Activated T-cell treated with anti-CD3 and anti-CD28 coated beads, Interleukin-2, amount 50 U/mL, for 4 hours (primary cell): ENCODE data around the gene IQSEC3. TPM values are rescaled to one million over a fixed set of nuclear protein-coding genes. Genes with fewer than 3 reads are reported as not detected.
"Not testable (repeated sequence)": the region's sequence is repeated elsewhere in the genome, so short reads cannot be mapped to it uniquely, and the experiment has no call there.

Experiments used
- ATAC-seq, 2 donors: fragments of 200-7000 bp; cut with Tn5 transposase; one replicate each; pipeline ENCODE4 v1.10.0; 2021
- DNase-seq: peaks from one replicate; pipeline ENCODE4 v3.0.0-alpha.2; 2020
- H3K27me3 Mint-ChIP-seq: one replicate; pipeline ENCODE4 v1.8.0; 2021; ENCODE audit warnings: low read depth, mixed read lengths
- H3K36me3 Mint-ChIP-seq: one replicate; pipeline ENCODE4 v1.8.0; 2022; ENCODE audit warnings: mixed read lengths; ENCODE audit not compliant: insufficient read depth
- H3K4me1 Mint-ChIP-seq: one replicate; pipeline ENCODE4 v1.8.0; 2021; ENCODE audit warnings: low read depth, mixed read lengths
- H3K4me3 Mint-ChIP-seq: one replicate; pipeline ENCODE4 v1.8.0; 2021; ENCODE audit warnings: mild to moderate bottlenecking, moderate library complexity, mixed read lengths
- H3K9me3 Mint-ChIP-seq: one replicate; pipeline ENCODE4 v1.8.0; 2021; ENCODE audit warnings: mixed read lengths
- total RNA-seq, 3 donors: library from RNA; stranded (reverse); gene quantifications; one replicate each; pipeline ENCODE4 v1.2.1, GENCODE V29; 2021

The IQSEC3 gene
- total RNA-seq, 3 donors from 2014 or later, result 0.46 to 0.82 (median 0.51) TPM

DNA sequence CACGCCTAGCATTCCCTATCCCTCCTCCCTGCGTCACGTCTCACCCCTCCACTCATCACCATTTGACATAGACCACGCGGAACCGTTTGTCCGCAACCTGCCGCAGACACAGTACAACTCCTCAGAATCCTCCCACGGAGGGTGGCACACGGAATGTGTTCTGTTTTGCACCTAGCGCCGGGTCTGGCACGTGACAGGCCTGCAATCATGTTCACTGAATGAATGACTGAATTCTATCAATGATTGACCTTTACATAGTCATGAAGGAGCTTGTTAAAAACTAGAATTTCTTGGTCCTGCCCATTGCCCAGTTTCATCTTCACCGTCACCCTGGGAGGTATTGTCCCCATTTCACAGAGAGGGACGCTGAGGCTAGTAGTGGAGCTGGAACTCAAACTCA is 142.7 kb downstream of the IQSEC3 start:
- Mint-ChIP-seq H3K27me3 (peaks cover 70% of the 10 kb centered on the region), H3K4me1 (peaks cover 1% of the 10 kb centered on the region), H3K36me3 (no peaks in the 10 kb centered on the region), H3K4me3 (no peak overlapping the region), H3K9me3 (no peaks in the 10 kb centered on the region)
- DNase-seq, result no peak
- ATAC-seq, result no peak

DNA sequence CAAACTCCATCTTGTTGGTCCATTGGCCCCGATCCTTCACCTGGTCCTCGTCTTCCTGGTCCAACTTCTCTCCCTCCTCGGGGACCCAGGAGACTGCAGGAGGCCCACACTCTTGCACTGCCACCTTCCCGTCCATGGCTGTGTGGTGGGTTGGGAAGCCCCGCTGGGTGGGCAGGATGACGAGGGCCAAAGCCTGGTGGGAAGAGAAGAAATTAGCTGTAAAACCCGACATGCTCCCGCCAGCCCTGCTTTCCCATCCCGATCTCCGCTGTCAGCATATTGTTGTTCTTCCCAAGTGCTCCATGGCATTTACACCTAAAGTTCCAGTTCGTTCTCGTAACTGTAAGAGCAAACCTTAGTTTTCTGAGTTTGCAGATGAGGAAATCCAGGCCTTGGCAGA is 143.3 kb downstream of the IQSEC3 start:
- no peak overlapping the region for H3K4me3 Mint-ChIP-seq
- H3K36me3 Mint-ChIP-seq, result no peaks in the 10 kb centered on the region
- DNase-seq (no peak), ATAC-seq (no peak)
- H3K27me3 Mint-ChIP-seq, result peaks cover 68% of the 10 kb centered on the region
- no peaks in the 10 kb centered on the region for H3K9me3 Mint-ChIP-seq
- H3K4me1 Mint-ChIP-seq, result peaks cover 1% of the 10 kb centered on the region

DNA sequence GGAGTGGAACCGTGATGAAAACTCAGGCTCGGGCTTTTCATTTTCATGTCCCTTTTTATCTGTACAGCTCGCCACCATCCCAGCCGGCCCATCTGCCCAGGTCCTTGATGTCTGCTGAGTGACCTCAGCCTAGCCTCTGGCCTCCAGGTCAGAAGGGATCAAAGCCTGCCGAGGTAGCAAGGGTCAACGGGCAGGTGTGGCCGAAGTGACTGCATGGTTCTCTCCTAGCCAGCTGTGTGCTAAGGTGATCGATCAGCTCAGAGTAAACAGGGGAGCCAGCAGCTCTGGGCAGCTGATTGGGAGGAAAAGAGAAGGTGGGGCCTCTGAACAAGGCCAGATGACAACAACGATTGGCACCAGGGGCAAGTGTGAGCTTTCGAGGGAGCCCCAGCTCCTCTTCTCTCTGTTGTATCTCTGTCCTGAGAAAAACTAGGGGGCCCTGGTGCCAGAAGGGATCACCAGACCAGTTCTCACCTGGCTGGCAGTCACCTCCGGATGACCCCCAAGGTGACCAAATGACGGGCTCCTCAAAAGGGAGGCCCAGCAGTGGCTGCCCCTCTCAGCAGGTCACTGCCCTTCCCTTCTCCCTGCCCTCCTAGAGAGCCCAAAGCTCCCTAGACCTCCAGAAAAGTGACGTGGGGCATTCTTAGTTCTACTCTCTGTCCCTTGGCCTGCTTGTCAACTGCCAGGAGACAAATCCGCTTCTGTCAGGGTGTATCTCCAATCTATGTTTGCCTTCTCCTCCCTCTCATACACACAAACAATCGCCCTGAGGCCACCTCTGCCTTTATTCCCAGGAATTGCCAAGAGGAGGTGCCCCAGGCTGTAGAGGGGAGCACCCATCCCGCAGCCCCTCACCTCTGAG is 143.9 kb downstream of the IQSEC3 start:
- Mint-ChIP-seq H3K4me1 (peaks cover 1% of the 10 kb centered on the region), H3K27me3 (peaks cover 63% of the 10 kb centered on the region)

DNA sequence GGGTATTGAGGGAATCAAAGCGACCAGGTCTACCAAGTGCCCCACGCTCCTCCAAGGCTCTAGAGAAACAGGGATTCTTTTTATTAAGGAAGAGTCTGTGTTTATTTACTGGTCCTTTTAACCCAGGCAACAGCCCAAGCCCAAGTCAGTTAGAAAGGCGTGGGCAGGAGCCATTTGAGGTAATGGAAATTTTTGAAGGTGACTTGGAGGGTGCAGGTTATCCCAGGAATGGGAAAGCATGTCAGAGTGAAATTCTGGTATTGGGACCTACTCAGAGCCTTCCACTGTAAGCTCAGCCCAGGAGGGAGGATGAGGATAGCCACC is 144.5 kb downstream of the IQSEC3 start:
- Mint-ChIP-seq H3K36me3 (no peaks in the 10 kb centered on the region), H3K4me3 (no peak overlapping the region), H3K4me1 (peaks cover 1% of the 10 kb centered on the region), H3K27me3 (peaks cover 58% of the 10 kb centered on the region), H3K9me3 (no peaks in the 10 kb centered on the region)
- ATAC-seq (no peak), DNase-seq (no peak)

More for the DNA sequence above, 143.9 kb downstream of the IQSEC3 start:
- DNase-seq (no peak), ATAC-seq (no peak)
- H3K36me3 Mint-ChIP-seq, result no peaks in the 10 kb centered on the region
- no peak overlapping the region for H3K4me3 Mint-ChIP-seq
- H3K9me3 Mint-ChIP-seq, result no peaks in the 10 kb centered on the region

DNA sequence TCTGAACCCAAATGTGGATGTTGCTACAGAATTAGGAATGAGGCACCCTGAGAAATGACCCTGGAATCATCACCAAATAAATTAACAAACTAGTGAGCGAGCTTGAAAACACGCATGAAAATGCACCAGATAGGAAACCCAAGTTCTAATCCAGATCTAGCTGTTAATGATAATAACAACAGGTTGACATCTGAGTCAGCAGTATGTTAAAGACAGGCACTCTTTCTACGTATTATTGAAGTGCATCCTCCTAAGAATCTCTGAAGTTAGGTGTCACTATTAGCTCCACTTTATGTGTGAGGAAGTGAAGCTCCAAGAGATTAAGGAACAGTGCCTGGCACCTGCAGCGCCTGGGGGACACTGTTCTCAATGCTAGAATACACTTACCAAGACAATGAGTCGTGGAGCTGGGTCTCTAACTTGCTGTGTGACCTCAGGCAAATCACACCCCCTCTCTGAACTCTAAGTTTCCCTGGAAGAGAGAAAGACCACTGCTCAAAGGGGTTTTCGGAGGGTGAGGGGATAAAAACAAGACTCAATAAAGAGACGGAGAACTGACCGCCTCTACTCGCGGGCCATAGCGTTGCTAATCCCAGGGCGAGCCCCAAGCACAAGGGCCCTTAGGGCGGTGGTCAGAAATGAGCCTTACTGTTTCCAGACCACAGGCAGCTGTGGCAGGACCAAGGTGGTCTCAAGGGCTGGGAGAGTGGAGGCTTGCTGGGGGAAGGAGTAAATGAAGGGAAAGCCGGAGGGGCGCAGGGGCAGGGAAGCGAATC is 145.3 kb downstream of the IQSEC3 start:
- Mint-ChIP-seq H3K4me3 (no peak overlapping the region), H3K36me3 (no peaks in the 10 kb centered on the region), H3K9me3 (no peaks in the 10 kb centered on the region), H3K27me3 (peaks cover 54% of the 10 kb centered on the region), H3K4me1 (peaks cover 1% of the 10 kb centered on the region)
- no peak for ATAC-seq
- DNase-seq, result no peak

DNA sequence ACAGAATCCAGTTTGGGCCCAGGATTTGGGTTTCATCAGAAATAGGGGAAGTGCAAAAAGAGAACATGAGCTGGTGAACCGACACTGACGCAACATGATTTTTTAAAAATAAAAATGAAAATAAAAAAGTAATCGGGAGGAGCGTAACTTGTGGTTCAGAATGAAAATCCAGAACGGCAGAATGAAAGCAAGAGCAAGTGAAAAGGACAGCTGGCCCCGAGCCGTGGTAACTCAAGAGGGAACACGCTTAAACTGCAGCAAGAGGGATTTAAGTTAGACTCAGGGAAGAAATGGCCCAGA is 145.8 kb downstream of the IQSEC3 start:
- H3K4me3 Mint-ChIP-seq, result no peak overlapping the region
- ATAC-seq, result no peak

DNA sequence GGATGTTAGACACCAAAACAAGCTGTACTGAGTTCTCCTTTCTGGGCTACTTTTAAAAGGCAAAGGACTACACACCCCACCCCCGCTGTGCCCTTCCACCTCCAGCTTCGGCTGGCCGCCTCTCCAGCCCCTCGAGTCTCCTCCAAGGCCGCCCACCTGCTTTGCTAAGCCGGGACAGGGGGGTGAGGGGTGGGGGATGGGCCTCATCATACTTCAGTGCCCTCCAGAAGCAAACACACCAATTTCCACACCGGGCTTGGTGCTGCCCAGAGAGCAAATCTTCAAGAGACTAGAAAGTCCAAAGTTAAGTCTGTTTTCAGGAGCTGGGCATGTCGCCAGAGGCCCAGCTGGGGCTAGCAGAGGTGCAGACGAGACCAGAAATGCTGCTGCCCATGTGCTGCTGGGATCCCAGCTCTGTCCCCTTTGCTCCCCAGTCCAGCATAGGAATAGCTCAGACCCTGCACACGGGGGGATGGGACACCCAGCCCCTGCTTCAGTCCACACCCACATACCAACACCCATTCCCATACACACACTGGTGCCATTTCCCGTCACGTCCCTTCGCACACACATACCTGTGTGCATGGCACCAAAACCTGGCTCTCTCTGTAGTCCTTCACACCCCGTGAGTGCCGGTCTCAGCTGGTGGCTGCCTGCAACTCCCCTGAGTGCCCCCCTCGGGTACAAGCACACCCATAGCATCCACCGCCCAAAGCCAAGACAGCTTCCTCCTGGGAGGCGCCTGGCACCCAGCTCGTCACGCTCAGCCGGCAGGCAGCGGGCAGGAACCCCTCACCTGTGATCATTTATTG is 146.4 kb downstream of the IQSEC3 start:
- Mint-ChIP-seq H3K36me3 (no peaks in the 10 kb centered on the region), H3K9me3 (no peaks in the 10 kb centered on the region), H3K27me3 (peaks cover 50% of the 10 kb centered on the region), H3K4me1 (peaks cover 1% of the 10 kb centered on the region), H3K4me3 (no peak overlapping the region)
- ATAC-seq, result no peak
- DNase-seq, result no peak

More for the DNA sequence above, 145.8 kb downstream of the IQSEC3 start:
- no peaks in the 10 kb centered on the region for H3K36me3 Mint-ChIP-seq
- no peaks in the 10 kb centered on the region for H3K9me3 Mint-ChIP-seq
- H3K27me3 Mint-ChIP-seq, result peaks cover 49% of the 10 kb centered on the region
- DNase-seq, result no peak
- peaks cover 1% of the 10 kb centered on the region for H3K4me1 Mint-ChIP-seq

DNA sequence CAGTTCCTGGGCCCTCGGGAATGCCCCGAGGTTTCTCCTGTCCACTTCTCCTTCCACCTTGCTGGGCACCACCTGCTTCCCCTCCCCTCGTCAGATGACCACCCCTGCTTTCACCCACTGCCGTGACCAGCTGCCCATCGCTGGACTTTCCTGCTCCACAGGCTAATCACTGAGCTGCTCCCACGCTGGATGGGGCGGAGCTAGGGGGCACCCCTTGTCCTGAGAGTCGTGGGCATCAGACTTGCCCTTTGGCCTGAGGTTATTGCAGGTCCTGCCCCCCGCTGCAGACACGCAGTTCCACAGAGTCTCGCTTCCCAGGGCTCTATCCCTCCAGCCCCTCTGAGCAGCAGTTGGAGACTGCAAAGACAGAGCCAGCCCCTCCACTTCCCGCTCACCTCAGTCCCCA is 147.0 kb downstream of the IQSEC3 start:
- no peak for DNase-seq
- no peaks in the 10 kb centered on the region for H3K9me3 Mint-ChIP-seq
- peaks cover 49% of the 10 kb centered on the region for H3K27me3 Mint-ChIP-seq
- no peak overlapping the region for H3K4me3 Mint-ChIP-seq
- ATAC-seq, result no peak
- no peaks in the 10 kb centered on the region for H3K36me3 Mint-ChIP-seq
- peaks cover 1% of the 10 kb centered on the region for H3K4me1 Mint-ChIP-seq

DNA sequence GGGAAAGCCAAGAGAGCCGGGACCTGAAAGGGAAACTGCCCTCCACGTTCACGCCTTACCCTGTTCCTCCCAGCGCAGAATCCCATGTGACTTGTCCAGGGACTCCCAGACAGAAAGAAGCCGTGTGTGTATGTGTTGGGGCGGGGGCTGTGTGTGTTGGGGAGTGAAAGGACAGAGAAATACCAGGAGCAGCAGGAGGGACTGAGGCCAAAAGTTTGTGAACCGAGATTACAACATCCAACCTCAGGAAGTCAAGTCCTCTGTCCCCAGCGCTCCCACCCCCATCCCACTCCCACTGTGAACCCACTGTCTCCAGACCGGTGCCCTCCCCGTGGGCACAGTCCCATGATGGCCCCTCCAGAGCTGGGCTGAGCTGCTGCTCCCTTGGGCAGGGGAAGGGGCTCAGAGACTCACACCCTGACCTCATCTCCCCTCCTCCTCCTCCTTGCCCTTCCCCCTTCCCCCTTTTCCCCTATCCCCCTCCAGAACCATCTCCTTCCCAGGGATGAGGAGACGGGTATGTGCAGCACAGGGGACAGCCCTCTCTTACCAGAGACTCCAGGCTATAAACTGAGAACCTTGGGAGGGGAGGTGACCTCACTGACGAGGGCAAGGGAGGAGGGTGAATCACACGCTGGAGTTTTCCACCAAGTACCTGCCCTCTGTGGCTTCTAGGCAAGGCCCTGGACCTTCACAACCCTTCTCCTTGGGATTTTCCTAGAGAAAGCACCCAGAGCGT is 147.6 kb downstream of the IQSEC3 start, which contains the start of gene SLC6A12:
SLC6A12 (minus strand) TSS at position 155 of the 739 bp plus-strand sequence. CDS start 4,171 bp downstream, outside the sequence.
- Mint-ChIP-seq H3K4me3 (no peak within 1 kb of the TSS), H3K9me3 (no peaks in the 10 kb centered on the region), H3K27me3 (peaks cover 47% of the 10 kb centered on the region), H3K4me1 (peaks cover 1% of the 10 kb centered on the region), H3K36me3 (no peaks in the 10 kb centered on the region)
- ATAC-seq, result no peak
- no peak for DNase-seq

DNA sequence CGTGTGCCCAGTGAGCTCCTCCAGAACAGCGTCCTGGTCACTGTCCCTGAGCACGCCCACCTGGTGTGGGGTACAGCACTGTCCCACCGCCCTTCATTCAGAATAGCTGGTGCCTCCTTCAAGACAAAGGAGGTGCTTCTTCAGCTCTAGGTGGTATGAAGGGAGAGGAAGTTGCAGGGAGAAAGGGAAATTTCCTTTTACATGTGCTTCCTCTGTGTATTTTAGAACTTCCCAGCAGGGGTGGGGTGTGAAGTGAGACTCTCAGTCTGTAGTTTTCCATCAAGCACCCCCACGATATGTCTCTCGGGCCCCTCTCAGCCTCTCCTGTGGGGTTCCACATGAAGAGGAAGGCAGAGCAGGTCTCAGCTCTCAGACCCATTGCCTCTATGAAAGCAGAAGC is 148.5 kb downstream of the IQSEC3 start:
- DNase-seq, result no peak
- Mint-ChIP-seq H3K9me3 (no peaks in the 10 kb centered on the region), H3K4me3 (no peak overlapping the region), H3K4me1 (peaks cover 1% of the 10 kb centered on the region), H3K27me3 (peaks cover 42% of the 10 kb centered on the region), H3K36me3 (no peaks in the 10 kb centered on the region)
- no peak for ATAC-seq

DNA sequence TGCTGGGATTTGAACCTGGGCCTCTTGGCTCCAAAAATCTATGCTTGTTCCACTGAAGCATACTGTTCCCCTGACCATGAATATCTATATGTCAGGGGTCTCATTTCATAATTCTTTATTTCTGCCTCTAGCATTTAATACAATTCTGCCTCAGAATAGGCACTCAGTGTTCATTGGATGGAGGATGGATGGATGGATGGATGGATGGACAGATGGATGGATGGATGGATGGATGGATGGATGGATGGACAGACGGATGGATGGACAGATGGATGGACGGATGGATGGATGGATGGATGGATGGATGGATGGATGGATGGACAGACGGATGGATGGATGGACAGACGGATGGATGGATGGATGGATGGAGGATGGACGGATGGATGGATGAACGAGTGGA is 150.5 kb downstream of the IQSEC3 start:
- not testable (repeated sequence) for H3K36me3 Mint-ChIP-seq, H3K4me3 Mint-ChIP-seq, DNase-seq, H3K4me1 Mint-ChIP-seq, H3K9me3 Mint-ChIP-seq, ATAC-seq
- peaks cover 24% of the 10 kb centered on the region for H3K27me3 Mint-ChIP-seq

DNA sequence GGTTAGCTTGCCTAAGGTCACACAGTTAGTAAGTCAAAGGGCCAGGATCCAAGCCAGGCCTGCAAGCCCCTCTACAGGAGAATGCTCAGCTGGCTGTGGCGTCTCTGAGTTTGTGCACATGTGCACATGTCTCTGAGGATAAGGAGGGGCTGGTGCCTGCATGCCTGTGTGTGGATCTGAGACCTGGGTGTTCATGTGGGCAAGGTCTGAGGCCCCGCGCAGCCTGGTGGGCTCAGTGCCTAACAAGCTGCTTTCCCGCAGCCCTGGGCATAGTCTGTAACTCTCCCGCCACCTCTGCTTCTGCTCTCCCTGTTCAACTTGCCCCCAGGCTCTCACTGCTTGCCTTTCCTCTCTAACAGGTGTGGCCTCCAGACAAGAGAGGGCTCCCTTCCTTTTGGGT is 151.7 kb downstream of the IQSEC3 start:
- DNase-seq (no peak), ATAC-seq (no peak)
- Mint-ChIP-seq H3K9me3 (no peaks in the 10 kb centered on the region), H3K4me3 (no peak overlapping the region), H3K36me3 (no peaks in the 10 kb centered on the region), H3K4me1 (no peaks in the 10 kb centered on the region), H3K27me3 (peaks cover 15% of the 10 kb centered on the region)

DNA sequence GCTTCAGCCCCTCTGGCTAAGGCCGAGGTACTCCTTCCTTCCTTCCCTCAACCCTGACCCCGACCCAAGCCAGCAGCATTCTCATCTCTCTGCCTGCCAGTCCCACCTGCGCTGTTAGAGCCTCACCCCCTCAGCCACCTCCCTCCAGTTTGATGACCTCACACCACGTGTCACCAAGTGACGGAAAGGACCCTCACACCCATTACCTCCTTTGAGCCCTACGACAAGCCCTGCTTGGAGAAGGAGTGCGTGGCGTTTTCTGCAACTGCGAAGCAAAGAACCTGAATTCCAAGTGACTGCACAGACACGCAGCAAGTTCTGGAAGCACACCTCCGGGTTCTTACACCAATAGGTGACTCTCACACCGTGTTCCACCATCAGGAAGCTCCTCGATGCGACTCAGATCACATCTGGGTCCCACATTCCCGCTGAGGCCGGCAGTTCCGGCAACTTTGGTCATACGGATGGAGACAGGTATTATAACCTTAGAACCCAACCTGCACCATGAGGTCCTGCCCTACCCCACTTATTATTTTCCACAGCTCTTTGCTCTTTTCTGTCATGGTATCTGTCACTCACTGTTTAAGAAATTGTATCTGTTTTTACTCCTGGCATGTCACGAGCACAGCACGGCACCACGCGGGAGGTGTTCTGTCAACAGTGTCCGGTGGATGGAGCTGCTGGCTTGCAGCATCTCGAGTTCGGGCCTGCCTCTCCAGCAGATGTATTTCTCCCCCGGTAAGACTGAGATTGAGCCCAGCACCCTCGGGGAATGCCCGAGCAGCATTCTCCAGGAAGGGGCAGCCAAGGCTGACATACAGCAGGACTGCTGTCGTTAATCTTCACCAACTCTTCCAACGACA is 152.4 kb downstream of the IQSEC3 start:
- Mint-ChIP-seq H3K36me3 (no peaks in the 10 kb centered on the region), H3K27me3 (peaks cover 7% of the 10 kb centered on the region), H3K9me3 (no peaks in the 10 kb centered on the region), H3K4me1 (no peaks in the 10 kb centered on the region), H3K4me3 (no peak overlapping the region)
- no peak for ATAC-seq
- no peak for DNase-seq
